Measurements from ENCODE around the gene TRAPPC10.
"Not testable (repeated sequence)": the region's sequence is repeated elsewhere in the genome, so short reads cannot be mapped to it uniquely, and the experiment has no call there.

The TRAPPC10 gene

GRCh38 chr21:44093761-44094160 is 81.7 kb downstream of the TRAPPC10 start:
- DNase-seq, result no peak

- DNase-seq, result no peak
Measured at GRCh38 chr21:44094832-44095231, 82.7 kb downstream of the TRAPPC10 start.

- not testable (repeated sequence) for DNase-seq
Measured at GRCh38 chr21:44098507-44098906, 86.4 kb downstream of the TRAPPC10 start.

GRCh38 chr21:44098964-44099363 is 86.9 kb downstream of the TRAPPC10 start:
- DNase-seq, result not testable (repeated sequence)

GRCh38 chr21:44107026-44107501 is 95.0 kb downstream of the TRAPPC10 start, which contains the start of gene PWP2:
PWP2 (plus strand) TSS chr21:44107399; CDS start chr21:44107417, 18 bp downstream.
- DNase-seq, result not testable (repeated sequence)

- not testable (repeated sequence) for DNase-seq
Measured at GRCh38 chr21:44107589-44107988, 95.5 kb downstream of the TRAPPC10 start.

- not testable (repeated sequence) for DNase-seq
Measured at GRCh38 chr21:44113702-44114371, 101.7 kb downstream of the TRAPPC10 start.

GRCh38 chr21:44122131-44122530 is 110.0 kb downstream of the TRAPPC10 start:
- DNase-seq, result not testable (repeated sequence)

GRCh38 chr21:44127827-44128226 is 115.7 kb downstream of the TRAPPC10 start:
- not testable (repeated sequence) for DNase-seq

- DNase-seq, result not testable (repeated sequence)
Measured at GRCh38 chr21:44133715-44134057, 121.6 kb downstream of the TRAPPC10 start.

GRCh38 chr21:44134732-44135131 is 122.6 kb downstream of the TRAPPC10 start:
- DNase-seq, result not testable (repeated sequence)

- not testable (repeated sequence) for DNase-seq
Measured at GRCh38 chr21:44138039-44138438, 125.9 kb downstream of the TRAPPC10 start.

- not testable (repeated sequence) for DNase-seq
Measured at GRCh38 chr21:44139787-44140551, 127.9 kb downstream of the TRAPPC10 start.

- not testable (repeated sequence) for DNase-seq
Measured at GRCh38 chr21:44140552-44140932, 128.4 kb downstream of the TRAPPC10 start.

- DNase-seq, result not testable (repeated sequence)
Measured at GRCh38 chr21:44142470-44142869, 130.4 kb downstream of the TRAPPC10 start.

GRCh38 chr21:44143380-44143779 is 131.3 kb downstream of the TRAPPC10 start:
- DNase-seq, result not testable (repeated sequence)

- not testable (repeated sequence) for DNase-seq
Measured at GRCh38 chr21:44143996-44144395, 131.9 kb downstream of the TRAPPC10 start.

GRCh38 chr21:44144784-44145602 is 132.9 kb downstream of the TRAPPC10 start:
- not testable (repeated sequence) for DNase-seq

GRCh38 chr21:44145616-44146015 is 133.5 kb downstream of the TRAPPC10 start:
- not testable (repeated sequence) for DNase-seq

GRCh38 chr21:44147108-44147507 is 135.0 kb downstream of the TRAPPC10 start:
- DNase-seq, result not testable (repeated sequence)

GRCh38 chr21:44150255-44150654 is 138.1 kb downstream of the TRAPPC10 start:
- DNase-seq, result not testable (repeated sequence)

- not testable (repeated sequence) for DNase-seq
Measured at GRCh38 chr21:44153214-44153888, 141.2 kb downstream of the TRAPPC10 start.
